Testis (tissue), 2 donors: Measurements from ENCODE around the gene SLC35B2.

Experiments used
- CTCF ChIP-seq, 3 experiments: fragments of 450-650 bp in 2 of 3; fragments of 200-600 bp in 1 of 3; sonication (generic) in 1 of 3; IDR thresholded peaks; one replicate each; pipeline ENCODE4 v1.5.1; 2016 to 2019; ENCODE audit warnings: antibody characterized with exemption in 3 of 3, mild to moderate bottlenecking in 2 of 3, moderate library complexity in 1 of 3
- POLR2A ChIP-seq: fragments of 450-650 bp; IDR thresholded peaks from one replicate; pipeline ENCODE4 v1.6.1; 2017; ENCODE audit warnings: antibody characterized with exemption, mild to moderate bottlenecking, moderate library complexity

GRCh38 chr6:44291841-44292240, 34.5 kb upstream of the SLC35B2 start:
- TF ChIP-seq CTCF (IDR thresholded peaks at IDR 0.05) (no peak), POLR2A (no peak)
